GM19467 (cell line): ENCODE measurements around the gene TYMS.

ENCODE experiments used
- ATAC-seq: cut with Tn5 transposase; IDR thresholded peaks from one replicate; pipeline ENCODE4 v1.9.1; 2021; ENCODE audit warnings: mild to moderate bottlenecking, moderate library complexity; ENCODE audit not compliant: unreplicated experiment

Gene TYMS

GRCh38 chr18:644395-645004, 13.0 kb upstream of the TYMS start:
- no peak for ATAC-seq

GRCh38 chr18:647304-647703, 10.1 kb upstream of the TYMS start:
- no peak for ATAC-seq

- ATAC-seq: no peak
Measured at GRCh38 chr18:649341-649740, 8.1 kb upstream of the TYMS start.

DNA sequence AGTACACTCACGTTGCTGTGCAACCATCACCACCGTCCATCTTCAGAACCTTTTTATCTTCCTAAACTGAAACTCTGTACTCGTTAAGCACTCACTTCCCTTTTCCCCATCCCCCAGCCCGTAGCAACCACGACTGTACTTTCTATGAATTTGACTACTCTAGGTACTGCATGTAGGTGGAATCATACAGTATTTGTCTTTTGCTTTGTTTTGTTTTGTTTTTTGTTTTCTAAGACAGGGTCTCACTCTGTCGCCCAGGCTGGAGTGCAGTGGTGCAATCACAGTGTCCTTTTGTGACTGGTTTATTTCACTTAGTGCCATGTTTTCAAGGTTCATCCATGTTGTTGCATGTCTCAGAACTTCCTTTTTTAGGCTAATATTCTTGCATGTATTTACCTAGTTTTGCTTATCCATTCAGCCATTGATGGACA, 7.0 kb upstream of the TYMS start:
- ATAC-seq: peak; percentile 92

DNA sequence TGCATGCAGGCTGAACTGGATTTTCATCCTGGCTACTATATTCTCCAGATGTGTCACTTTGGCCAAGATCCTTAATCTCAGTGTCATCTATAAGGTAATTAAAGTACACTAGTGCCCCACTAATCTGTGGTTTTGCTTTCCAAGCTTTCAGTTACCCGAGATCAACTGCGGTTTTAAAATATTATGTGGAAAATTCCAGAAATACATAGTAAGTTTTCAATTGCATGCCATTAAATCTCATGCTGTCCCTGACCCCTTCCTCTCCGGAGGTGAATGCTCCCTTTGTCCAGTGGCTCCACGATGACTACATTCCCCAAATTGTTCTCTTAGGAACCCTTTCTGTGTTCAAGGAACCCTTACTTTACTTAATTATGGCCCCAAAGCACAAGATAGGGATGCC, 5.3 kb upstream of the TYMS start:
- ATAC-seq: no peak

GRCh38 chr18:653512-653911, 3.9 kb upstream of the TYMS start:
- ATAC-seq: no peak

DNA sequence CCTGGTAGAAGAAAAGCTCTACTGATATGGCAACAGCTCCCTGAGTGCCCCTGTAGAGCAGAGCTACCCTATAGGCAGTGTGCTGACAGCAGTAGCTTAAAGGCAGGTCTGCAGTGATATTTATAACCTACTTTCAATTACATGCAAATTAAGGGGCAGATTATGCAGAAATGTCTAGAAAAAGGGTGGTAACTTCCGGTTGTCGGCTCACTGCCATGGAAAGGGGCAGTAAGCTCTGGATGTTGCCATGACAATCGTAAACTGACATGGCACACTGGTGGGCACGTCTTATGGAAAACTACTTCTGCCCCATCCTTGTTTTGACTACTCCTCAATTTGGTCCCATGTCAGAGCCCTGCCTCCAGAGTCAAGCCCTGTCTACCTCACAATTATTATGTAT, 2.9 kb upstream of the TYMS start:
- no peak for ATAC-seq

GRCh38 chr18:655445-655844, 2.0 kb upstream of the TYMS start:
- no peak for ATAC-seq

- peak; percentile 56 for ATAC-seq
Measured at GRCh38 chr18:658001-658946, 821 bp downstream of the TYMS start.

DNA sequence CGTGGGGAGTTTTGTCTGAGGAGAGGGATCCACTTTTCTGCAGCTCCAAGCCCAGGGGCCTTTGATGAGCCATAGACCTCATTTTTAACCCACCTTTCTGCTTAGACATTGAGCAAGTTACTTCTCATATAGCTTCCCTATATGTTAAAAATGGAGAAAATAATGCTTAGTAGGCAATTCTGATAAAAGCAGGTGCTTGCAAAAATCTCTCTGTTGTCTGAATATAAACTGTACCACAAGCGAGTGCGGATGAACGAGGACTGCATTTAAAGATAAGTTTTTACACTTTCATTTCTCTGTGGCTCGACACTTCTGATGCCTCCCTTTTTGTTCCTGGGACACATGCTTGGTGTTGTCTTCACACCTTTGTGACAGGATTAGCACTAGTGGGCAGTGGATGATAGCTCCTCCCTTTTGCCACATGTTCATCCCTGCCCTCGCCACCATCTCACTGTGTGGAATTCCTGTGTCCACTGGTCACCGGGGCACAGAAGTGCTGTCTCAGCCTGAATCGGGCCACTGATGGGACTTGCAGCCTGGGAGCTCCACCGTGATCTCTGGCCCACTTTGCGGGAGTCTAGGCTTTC, 1.6 kb downstream of the TYMS start:
- no peak for ATAC-seq

DNA sequence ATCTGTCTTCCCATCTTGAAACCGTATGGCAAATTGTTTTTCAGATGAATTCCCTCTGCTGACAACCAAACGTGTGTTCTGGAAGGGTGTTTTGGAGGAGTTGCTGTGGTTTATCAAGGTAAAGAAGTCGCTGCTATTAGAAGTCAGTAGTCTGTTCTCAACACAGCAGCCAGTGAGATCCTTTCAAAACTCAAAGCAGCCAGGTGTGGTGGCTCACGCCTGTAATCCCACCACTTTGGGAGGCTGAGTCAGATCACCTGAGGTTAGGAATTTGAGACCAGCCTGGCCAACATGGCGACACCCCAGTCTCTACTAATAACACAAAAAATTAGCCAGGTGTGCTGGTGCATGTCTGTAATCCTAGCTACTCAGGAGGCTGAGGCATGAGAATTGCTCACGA, 2.1 kb downstream of the TYMS start:
- ATAC-seq: no peak

- no peak for ATAC-seq
Measured at GRCh38 chr18:662197-662596, 4.7 kb downstream of the TYMS start.

DNA sequence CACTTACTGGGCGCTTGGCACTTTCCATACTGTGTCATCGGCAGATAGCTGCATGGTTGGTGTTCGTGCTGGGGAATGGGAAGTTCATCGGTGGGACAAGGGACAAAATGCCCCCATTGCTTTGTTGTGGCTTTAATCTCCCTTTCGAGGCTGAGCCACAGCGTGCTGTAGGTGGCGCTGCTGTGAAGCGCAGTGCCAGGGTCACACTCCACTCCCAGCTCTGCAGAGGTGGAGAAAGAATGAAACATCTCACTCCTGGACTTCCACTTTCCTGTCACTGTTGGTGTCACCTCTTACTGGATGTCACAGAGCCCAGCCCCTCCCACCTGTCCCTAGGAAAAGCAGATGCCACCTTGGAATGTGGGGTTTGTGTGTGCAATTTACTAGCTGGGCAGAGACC, 8.7 kb downstream of the TYMS start:
- ATAC-seq: no peak

- no peak for ATAC-seq
Measured at GRCh38 chr18:666628-667027, 9.2 kb downstream of the TYMS start.

DNA sequence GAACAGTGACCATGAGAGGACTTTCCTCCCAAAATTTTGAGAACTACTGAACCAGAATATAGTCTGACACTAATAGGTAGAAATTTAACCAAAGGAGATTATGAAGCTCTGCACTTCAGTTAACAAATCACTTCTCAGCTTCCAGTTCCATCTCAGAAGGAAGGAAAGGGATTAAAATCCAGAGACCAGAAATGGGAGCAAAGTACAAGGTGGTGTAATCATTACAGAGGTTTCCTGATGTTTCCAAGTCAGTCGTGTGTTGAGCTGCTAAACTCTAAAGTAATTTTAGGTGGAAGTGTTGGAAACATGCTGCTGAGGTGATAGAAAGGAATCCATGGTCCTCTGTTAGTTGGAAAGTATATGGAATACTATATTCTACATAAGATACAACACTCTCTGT, 10.8 kb downstream of the TYMS start:
- ATAC-seq: no peak

- no peak for ATAC-seq
Measured at GRCh38 chr18:669077-669476, 11.6 kb downstream of the TYMS start.

DNA sequence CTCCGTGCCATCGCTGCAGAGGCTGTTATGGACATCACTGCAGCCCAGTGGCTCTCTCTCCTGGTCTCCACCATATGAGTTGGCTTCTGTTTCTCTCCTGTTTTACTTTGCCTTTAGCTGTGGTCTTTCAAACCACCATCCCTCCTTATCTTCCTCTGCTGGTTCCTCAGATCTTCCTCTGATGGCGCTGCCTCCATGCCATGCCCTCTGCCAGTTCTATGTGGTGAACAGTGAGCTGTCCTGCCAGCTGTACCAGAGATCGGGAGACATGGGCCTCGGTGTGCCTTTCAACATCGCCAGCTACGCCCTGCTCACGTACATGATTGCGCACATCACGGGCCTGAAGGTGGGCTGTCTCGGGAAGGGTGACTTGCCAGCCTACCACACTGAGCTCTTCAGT, 13.1 kb downstream of the TYMS start:
- ATAC-seq: no peak

GRCh38 chr18:671405-671804, 14.0 kb downstream of the TYMS start:
- no peak for ATAC-seq

GRCh38 chr18:673317-673716, 15.9 kb downstream of the TYMS start:
- ATAC-seq: no peak

- no peak for ATAC-seq
Measured at GRCh38 chr18:673769-674168, 16.3 kb downstream of the TYMS start.

GRCh38 chr18:675307-675706, 17.9 kb downstream of the TYMS start:
- no peak for ATAC-seq

GRCh38 chr18:676069-676468, 18.6 kb downstream of the TYMS start:
- no peak for ATAC-seq
